B cell (primary cell): ENCODE measurements around the gene NFE2.

Source experiments
- CTCF ChIP-seq: fragments of 200-600 bp; IDR thresholded peaks from one replicate; pipeline ENCODE4 v1.8.0; 2022; ENCODE audit warnings: antibody characterized with exemption, mild to moderate bottlenecking
- EZH2 ChIP-seq: IDR thresholded peaks from 2 replicates; pipeline ENCODE4 v1.6.1; 2012; ENCODE audit warnings: borderline replicate concordance, low read depth, mild to moderate bottlenecking, moderate library complexity, low read length; ENCODE audit not compliant: insufficient read depth, poor library complexity, severe bottlenecking

- TF ChIP-seq CTCF (no peak), EZH2 (no peak)
Measured at GRCh38 chr12:54298904-54299303, 1.9 kb downstream of the NFE2 start.
